GM18870 (cell line): ENCODE measurements around the gene ABL2.
"Not testable (repeated sequence)": the region's sequence is repeated elsewhere in the genome, so short reads cannot be mapped to it uniquely, and the experiment has no call there.

Experiments used
- ATAC-seq: cut with Tn5 transposase; IDR thresholded peaks from one replicate; pipeline ENCODE4 v1.9.1; 2021; ENCODE audit warnings: moderate library complexity; ENCODE audit not compliant: unreplicated experiment

The ABL2 gene

GRCh38 chr1:179170468-179170770 is 59.1 kb downstream of the ABL2 start:
- ATAC-seq: not testable (repeated sequence)

GRCh38 chr1:179169616-179170467 is 59.6 kb downstream of the ABL2 start:
- no peak for ATAC-seq

DNA sequence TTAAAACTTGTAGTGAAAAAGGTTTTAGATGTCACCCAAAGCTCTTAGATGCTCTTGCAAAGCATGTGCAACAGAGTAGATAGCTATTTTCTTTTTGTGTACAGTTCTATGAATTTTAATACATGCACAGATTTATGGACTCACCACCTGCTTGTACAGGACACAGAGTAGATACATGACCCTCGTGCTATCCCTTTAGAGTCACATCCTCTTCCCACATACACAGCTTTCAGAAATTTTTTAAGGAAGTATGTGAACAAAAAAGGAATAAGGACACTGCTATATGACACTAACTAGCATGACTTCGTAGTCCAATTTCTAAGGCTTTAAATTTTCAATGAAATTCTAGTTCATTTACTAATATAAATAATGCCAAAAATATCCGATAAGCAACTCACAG is 60.9 kb downstream of the ABL2 start:
- ATAC-seq: no peak

GRCh38 chr1:179167955-179168354 is 61.5 kb downstream of the ABL2 start:
- no peak for ATAC-seq

- no peak for ATAC-seq
These were observed 62.1 kb downstream of the ABL2 start for GRCh38 chr1:179167418-179167777.

- no peak for ATAC-seq
These were observed 62.6 kb downstream of the ABL2 start for GRCh38 chr1:179166663-179167417.

DNA sequence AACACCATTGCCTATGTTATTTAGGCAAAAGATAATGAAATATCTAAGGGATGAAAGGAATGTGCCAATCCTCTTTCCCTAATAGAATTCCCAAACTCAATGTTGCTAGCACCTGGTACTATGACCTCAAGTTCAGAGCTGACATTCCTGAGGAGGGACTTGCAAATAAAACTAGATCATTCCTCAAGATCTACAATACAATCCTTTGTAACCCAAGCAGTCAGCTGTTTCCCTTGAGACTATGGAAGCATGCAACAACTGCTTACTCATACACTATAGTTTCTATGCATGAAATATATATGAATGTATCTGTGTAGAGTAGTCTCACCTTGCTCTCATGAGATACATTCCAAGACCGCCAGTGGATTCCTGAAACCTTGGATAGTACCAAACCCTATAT is 65.0 kb downstream of the ABL2 start:
- ATAC-seq: no peak

GRCh38 chr1:179156708-179157107 is 72.8 kb downstream of the ABL2 start:
- ATAC-seq: no peak

GRCh38 chr1:179156026-179156425 is 73.5 kb downstream of the ABL2 start:
- no peak for ATAC-seq

DNA sequence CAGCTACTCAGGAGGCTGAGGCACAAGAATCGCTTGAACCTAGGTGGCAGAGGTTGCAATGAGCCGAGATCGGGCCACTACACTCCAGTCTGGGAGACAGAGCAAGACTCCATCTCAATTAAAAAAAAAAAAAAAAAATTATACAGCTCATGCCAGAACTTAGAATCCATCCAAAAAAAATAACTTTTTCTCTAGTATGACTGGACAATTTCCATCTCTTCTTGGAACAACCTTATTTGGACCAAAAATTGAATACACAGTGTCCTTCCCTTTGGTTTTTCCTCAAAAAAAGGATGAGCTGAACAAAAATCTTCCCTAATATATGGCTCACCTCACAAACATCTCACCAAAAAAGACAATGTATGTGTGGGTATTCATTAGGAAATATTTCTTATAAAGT is 73.9 kb downstream of the ABL2 start:
- ATAC-seq: no peak

DNA sequence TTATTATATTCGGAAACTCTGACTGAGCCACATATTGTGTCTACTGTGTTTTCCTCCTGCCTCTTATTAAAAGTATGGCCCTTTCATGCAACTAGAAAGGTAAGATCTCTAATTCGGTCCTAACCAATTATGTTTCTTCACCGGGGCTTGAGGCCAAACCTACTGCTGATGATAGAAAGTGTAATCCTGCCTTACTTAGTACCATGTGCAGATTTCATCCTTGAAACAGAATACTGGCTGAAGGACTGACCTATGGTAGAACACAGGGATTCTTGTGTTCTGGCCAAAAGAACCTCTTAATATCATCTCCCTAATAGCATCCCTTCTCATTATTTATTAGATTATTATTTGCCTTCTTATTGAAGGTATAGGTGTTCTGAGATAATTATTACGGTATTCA is 75.0 kb downstream of the ABL2 start:
- ATAC-seq: no peak

GRCh38 chr1:179153217-179153616 is 76.3 kb downstream of the ABL2 start:
- no peak for ATAC-seq

- no peak for ATAC-seq
These were observed 77.4 kb downstream of the ABL2 start for GRCh38 chr1:179151908-179152682.

GRCh38 chr1:179146911-179147310 is 82.6 kb downstream of the ABL2 start:
- no peak for ATAC-seq

GRCh38 chr1:179146476-179146875 is 83.0 kb downstream of the ABL2 start:
- no peak for ATAC-seq

DNA sequence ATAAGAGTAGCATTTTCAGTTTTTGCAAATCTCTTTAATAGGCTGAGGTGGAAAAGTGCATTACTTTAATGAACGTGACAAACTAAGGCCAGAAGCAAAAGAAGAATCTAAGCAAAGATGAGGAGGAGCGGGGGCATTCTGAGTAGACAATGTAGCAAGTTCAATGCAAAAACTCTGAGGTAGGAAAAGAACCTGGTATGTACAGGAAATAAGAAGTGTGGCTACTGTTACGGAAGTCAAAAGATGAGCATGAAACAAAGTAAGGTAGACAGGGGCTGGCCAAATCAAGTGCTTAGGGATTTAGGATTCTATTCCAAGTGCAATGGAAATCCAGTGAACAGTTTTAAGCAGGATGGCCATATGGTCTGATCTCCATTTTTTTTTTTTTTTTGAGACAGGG is 84.0 kb downstream of the ABL2 start:
- no peak for ATAC-seq

GRCh38 chr1:179144626-179145025 is 84.9 kb downstream of the ABL2 start:
- ATAC-seq: no peak

DNA sequence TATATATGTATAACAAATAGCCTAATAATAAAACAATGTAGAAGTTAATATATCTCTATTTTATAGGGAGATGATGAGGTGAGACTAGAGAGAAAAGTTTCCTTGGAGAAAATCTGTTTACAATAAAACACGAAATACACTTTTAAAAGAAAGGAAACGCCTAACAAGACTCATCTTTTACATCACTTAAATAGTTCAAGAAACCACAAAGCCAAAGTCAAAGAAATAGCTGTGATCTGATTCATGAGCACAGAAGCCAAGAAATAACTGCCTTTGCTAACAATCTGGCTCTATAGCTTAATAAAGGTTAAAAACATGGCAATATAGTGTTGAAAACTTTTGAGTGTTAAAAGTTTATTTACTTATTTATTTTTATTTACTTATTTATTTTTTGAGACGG is 86.2 kb downstream of the ABL2 start:
- no peak for ATAC-seq

GRCh38 chr1:179142889-179143299 is 86.6 kb downstream of the ABL2 start:
- no peak for ATAC-seq

DNA sequence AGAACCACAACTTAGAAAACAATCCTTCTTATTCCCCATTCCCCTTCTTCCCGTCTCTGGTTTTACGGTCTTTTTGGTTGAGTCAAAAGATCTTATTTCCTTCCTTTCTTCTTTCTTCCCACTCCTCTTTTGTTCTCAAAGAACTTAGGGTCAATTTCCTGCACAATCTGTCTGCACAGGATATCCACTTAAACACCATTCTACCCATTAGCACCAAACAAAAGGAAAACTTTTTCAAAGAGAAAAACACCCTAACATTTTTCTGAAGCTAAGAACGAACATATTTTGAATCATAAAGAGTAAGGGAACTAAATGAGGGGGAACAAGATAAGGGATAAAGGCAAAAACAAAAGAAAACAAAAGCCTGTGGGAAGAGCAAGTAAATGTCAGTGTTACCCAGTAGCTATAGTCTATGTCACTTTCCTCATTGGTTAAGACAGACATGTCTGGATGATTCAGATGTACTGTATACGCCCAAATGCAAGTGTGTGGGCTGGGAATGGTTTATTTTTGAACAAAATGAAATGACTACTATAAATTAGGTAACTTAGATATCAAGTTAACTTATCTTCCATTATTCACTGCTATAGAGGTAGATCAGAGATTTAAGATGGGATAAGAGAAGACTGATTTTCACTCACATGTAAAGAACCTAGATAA is 87.8 kb downstream of the ABL2 start:
- ATAC-seq: no peak

DNA sequence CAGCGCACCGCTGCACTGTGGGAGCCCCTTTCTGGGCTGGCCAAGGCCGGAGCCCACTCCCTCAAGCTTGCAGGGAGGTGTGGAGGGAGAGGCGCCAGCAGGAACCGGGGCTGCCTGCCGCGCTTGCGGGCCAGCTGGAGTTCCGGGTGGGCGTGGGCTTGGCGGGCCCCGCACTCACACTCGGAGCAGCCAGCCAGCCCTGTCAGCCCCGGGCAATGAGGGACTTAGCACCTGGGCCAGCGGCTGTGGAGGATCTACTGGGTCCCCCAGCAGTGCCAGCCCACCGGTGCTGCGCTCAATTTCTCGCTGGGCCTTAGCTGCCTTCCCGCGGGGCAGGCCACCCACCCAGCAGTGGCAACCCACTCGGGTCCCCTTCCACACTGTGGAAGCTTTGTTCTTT is 90.7 kb downstream of the ABL2 start:
- ATAC-seq: not testable (repeated sequence)
